ENCODE data around the gene TMEM114.

The TMEM114 gene

GRCh38 chr16:8631373-8631772 is 41.1 kb upstream of the TMEM114 start:
- no peaks in the 10 kb centered on the region for H3K27me3 ChIP-seq
- no peaks in the 10 kb centered on the region for H3K4me1 ChIP-seq
- no peak overlapping the region for H3K4me3 ChIP-seq (ENCODE audit: low read depth, low read length)
- H3K36me3 ChIP-seq, result peaks cover 79% of the 10 kb centered on the region
- TF ChIP-seq CTCF (IDR thresholded peaks at IDR 0.05; ENCODE audit: low read depth, low read length), result no peak
- no peak for DNase-seq
- no peaks in the 10 kb centered on the region for H3K9me3 ChIP-seq

GRCh38 chr16:8630255-8630953 is 40.1 kb upstream of the TMEM114 start:
- TF ChIP-seq CTCF (IDR thresholded peaks at IDR 0.05; ENCODE audit: low read depth, low read length), result no peak

GRCh38 chr16:8628981-8629725 is 38.8 kb upstream of the TMEM114 start:
- TF ChIP-seq CTCF (IDR thresholded peaks at IDR 0.05; ENCODE audit: low read depth, low read length), result no peak
- Histone ChIP-seq H3K9me3 (no peaks in the 10 kb centered on the region), H3K27me3 (no peaks in the 10 kb centered on the region), H3K36me3 (peaks cover 72% of the 10 kb centered on the region), H3K4me3 (ENCODE audit: low read depth, low read length) (no peak overlapping the region), H3K4me1 (no peaks in the 10 kb centered on the region; the same call in 1 of the 2 replicates)
- no peak for DNase-seq

More at GRCh38 chr16:8630255-8630953, 40.1 kb upstream of the TMEM114 start:
- Histone ChIP-seq H3K4me1 (no peaks in the 10 kb centered on the region), H3K9me3 (no peaks in the 10 kb centered on the region), H3K4me3 (ENCODE audit: low read depth, low read length) (no peak overlapping the region), H3K36me3 (peaks cover 79% of the 10 kb centered on the region), H3K27me3 (no peaks in the 10 kb centered on the region)
- DNase-seq, result no peak

- no peak for TF ChIP-seq CTCF (IDR thresholded peaks at IDR 0.05; ENCODE audit: low read depth, low read length)
- Histone ChIP-seq H3K4me1 (no peaks in the 10 kb centered on the region; the same call in 1 of the 2 replicates), H3K36me3 (peaks cover 61% of the 10 kb centered on the region), H3K27me3 (no peaks in the 10 kb centered on the region), H3K4me3 (ENCODE audit: low read depth, low read length) (no peak overlapping the region), H3K9me3 (no peaks in the 10 kb centered on the region)
- DNase-seq, result no peak
These were observed 37.1 kb upstream of the TMEM114 start for GRCh38 chr16:8627456-8627855.

GRCh38 chr16:8626946-8627345 is 36.6 kb upstream of the TMEM114 start:
- no peak for TF ChIP-seq CTCF (IDR thresholded peaks at IDR 0.05; ENCODE audit: low read depth, low read length)
- no peaks in the 10 kb centered on the region for H3K27me3 ChIP-seq
- H3K4me1 ChIP-seq, result no peaks in the 10 kb centered on the region; the same call in 1 of the 2 replicates
- H3K4me3 ChIP-seq (ENCODE audit: low read depth, low read length), result no peak overlapping the region
- DNase-seq, result no peak
- H3K36me3 ChIP-seq, result peaks cover 60% of the 10 kb centered on the region
- no peaks in the 10 kb centered on the region for H3K9me3 ChIP-seq
